ENCODE data around the gene NOL9.

NOL9 gene

DNA sequence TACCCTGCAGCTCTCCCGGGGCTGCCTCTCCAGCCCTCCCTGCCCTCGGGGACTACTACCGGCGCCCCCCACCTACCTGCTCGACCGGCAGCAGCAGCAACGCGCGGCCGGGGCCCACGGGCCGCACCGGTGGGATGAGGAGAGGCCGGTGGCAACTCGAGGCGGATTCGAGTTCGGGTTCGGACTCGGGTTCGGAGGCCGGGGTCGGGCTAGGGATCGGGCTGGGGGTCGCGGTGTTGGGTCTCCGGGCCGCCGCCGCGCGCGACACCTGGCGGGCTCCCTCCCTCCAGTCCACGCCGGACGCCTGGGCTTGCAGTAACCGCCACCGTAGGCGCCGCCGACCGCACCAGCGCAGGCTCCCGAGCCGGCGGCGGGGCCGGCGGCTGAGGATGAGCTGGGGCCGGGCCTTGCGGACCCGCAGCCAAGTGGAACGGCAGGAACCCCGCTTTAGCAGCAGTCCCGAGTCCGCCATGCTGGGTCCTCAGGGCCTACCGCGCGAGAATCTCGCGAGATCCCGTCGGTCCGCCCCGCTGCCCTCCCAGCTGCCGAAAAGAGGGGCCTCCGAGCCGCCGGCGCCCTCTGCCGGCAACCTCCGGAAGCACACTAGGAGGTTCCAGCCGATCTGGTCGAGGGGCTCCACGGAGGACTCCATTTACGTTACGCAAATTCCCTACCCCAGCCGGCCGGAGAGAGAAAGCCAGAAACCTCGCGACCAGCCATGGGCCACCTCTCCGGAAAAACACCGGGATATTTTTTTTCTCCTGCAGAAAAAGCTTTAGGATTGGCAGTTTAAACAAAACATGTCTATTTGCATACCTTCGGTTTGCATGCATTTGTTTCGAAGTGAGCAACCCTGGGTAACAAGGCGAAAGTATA lies at the start of gene NOL9:
Gene NOL9, minus strand, starts transcription at position 483 of the 876 bp plus-strand sequence. Its CDS starts 11 bp downstream, at position 472.
- no peak for TF ChIP-seq SUZ12 (IDR thresholded peaks at IDR 0.05; ENCODE audit: extremely low read depth, insufficient read depth, insufficient read length)
- TF ChIP-seq YY1 (IDR thresholded peaks at IDR 0.05; ENCODE audit: insufficient read depth, insufficient read length): peak; percentile 59
- no peak for TF ChIP-seq ZNF274 (IDR thresholded peaks at IDR 0.05; ENCODE audit: low read depth, low read length)
- Histone ChIP-seq H3K9ac (ENCODE audit: insufficient read length, low read depth) (peak within 1 kb of the TSS; percentile 90), H3K36me3 (ENCODE audit: insufficient read depth, insufficient read length, low read length) (peaks cover 17% of the 10 kb centered on the region), H3K4me1 (ENCODE audit: insufficient read depth, insufficient read length) (no peaks in the 10 kb centered on the region), H3K27me3 (ENCODE audit: insufficient read depth, insufficient read length) (no peaks in the 10 kb centered on the region), H3K9me3 (ENCODE audit: insufficient read depth, low read length) (no peaks in the 10 kb centered on the region), H3K4me3 (ENCODE audit: insufficient read length, low read depth) (peak within 1 kb of the TSS; percentile 93)
- DNase-seq (ENCODE audit: low read depth, low spot score): peak; percentile 81

- peak overlapping the region; percentile 45 for H3K4me3 ChIP-seq (ENCODE audit: insufficient read length, low read depth)
- H3K27me3 ChIP-seq (ENCODE audit: insufficient read depth, insufficient read length): no peaks in the 10 kb centered on the region
- peaks cover 6% of the 10 kb centered on the region for H3K4me1 ChIP-seq (ENCODE audit: insufficient read depth, insufficient read length)
- no peak for TF ChIP-seq SUZ12 (IDR thresholded peaks at IDR 0.05; ENCODE audit: extremely low read depth, insufficient read depth, insufficient read length)
- no peak for TF ChIP-seq ZNF274 (IDR thresholded peaks at IDR 0.05; ENCODE audit: low read depth, low read length)
- no peak for TF ChIP-seq YY1 (IDR thresholded peaks at IDR 0.05; ENCODE audit: insufficient read depth, insufficient read length)
- H3K36me3 ChIP-seq (ENCODE audit: insufficient read depth, insufficient read length, low read length): peaks cover 24% of the 10 kb centered on the region
- no peak for DNase-seq (ENCODE audit: low read depth, low spot score)
- peak overlapping the region; percentile 85 for H3K9ac ChIP-seq (ENCODE audit: insufficient read length, low read depth)
- H3K9me3 ChIP-seq (ENCODE audit: insufficient read depth, low read length): no peaks in the 10 kb centered on the region
Measured at GRCh38 chr1:6603238-6603914, 49.1 kb upstream of the NOL9 start.

DNA sequence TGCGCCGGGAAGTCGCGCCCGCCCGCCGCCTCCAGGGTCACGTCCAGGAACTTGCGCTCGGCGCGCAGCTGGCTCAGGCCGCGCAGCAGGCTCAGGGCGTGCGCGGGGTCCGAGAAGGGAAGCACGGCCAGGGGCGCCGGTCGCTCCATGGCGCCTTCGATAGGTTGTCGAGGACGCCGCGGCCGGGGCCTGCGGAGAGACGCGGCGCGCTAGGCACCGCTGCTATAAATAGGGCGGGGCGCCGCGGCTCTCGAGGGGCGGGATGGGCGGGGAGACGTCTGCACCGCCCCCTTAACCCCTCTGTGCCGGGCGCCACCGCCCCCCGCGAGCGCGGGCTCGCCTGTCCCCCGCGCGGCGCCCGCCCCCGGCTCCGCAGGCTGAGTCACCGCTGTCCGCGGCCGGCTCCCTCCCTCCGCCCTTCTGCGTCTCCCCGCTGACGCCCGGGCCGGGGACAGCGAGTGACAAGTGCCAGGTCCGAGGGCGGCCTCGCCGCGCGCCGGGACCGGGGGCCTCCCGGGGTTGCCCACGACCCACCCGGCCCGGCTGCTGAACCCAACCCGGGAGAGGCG lies 48.4 kb upstream of the NOL9 start, which contains the start of gene KLHL21:
Gene KLHL21, minus strand, starts transcription at position 201 of the 569 bp plus-strand sequence. Its CDS starts 52 bp downstream, at position 149.
- no peak for DNase-seq (ENCODE audit: low read depth, low spot score)
- no peaks in the 10 kb centered on the region for H3K27me3 ChIP-seq (ENCODE audit: insufficient read depth, insufficient read length)
- H3K36me3 ChIP-seq (ENCODE audit: insufficient read depth, insufficient read length, low read length): peaks cover 28% of the 10 kb centered on the region
- H3K4me3 ChIP-seq (ENCODE audit: insufficient read length, low read depth): peak within 1 kb of the TSS; percentile 99
- peak within 1 kb of the TSS; percentile 96 for H3K9ac ChIP-seq (ENCODE audit: insufficient read length, low read depth)
- TF ChIP-seq YY1 (IDR thresholded peaks at IDR 0.05; ENCODE audit: insufficient read depth, insufficient read length) (no peak), ZNF274 (IDR thresholded peaks at IDR 0.05; ENCODE audit: low read depth, low read length) (no peak), SUZ12 (IDR thresholded peaks at IDR 0.05; ENCODE audit: extremely low read depth, insufficient read depth, insufficient read length) (no peak)
- H3K9me3 ChIP-seq (ENCODE audit: insufficient read depth, low read length): no peaks in the 10 kb centered on the region
- peaks cover 6% of the 10 kb centered on the region for H3K4me1 ChIP-seq (ENCODE audit: insufficient read depth, insufficient read length)

DNA sequence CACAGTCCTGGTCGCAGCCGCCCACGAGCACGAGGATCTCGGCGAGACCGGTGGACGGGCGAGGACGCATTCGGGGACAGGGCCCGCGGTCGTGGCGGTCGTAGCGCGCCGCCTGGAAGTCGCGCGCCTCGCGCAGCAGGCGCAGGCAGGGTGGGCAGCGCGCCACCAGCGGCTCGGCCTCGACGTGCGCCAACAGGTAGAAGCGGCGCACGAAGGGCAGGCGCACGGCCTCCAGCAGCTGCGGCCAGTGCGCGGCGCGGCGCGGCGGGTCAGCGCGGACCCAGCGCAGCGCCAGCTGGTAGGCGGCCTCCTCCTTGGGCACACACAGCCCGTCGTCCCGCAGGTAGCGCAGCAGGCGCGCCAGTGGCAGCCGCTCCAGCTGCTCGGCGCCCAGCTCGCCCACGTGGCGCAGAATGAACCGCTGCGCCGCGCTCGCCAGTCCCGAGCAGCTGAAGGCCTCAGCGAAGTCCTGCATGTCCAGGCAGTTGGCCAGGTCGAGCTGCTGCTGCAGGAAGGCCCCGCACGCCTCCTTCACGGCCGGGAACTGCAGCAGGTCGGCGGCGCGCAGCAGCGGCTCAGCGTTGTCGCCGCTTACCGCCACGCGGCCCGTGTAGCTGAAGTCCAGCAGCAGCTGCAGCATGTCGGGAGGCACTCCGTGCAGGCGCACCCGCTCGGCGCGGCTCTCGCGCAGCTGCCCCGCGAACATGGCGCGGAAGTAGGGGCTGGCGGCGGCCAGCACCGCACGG lies 47.8 kb upstream of the NOL9 start:
- Histone ChIP-seq H3K4me1 (ENCODE audit: insufficient read depth, insufficient read length) (peaks cover 6% of the 10 kb centered on the region), H3K4me3 (ENCODE audit: insufficient read length, low read depth) (peak overlapping the region; percentile 99), H3K9ac (ENCODE audit: insufficient read length, low read depth) (peak overlapping the region; percentile 96), H3K36me3 (ENCODE audit: insufficient read depth, insufficient read length, low read length) (peaks cover 34% of the 10 kb centered on the region), H3K27me3 (ENCODE audit: insufficient read depth, insufficient read length) (no peaks in the 10 kb centered on the region), H3K9me3 (ENCODE audit: insufficient read depth, low read length) (no peaks in the 10 kb centered on the region)
- DNase-seq (ENCODE audit: low read depth, low spot score): no peak
- TF ChIP-seq ZNF274 (IDR thresholded peaks at IDR 0.05; ENCODE audit: low read depth, low read length) (no peak), YY1 (IDR thresholded peaks at IDR 0.05; ENCODE audit: insufficient read depth, insufficient read length) (no peak), SUZ12 (IDR thresholded peaks at IDR 0.05; ENCODE audit: extremely low read depth, insufficient read depth, insufficient read length) (no peak)

GRCh38 chr1:6601049-6601922 lies 47.0 kb upstream of the NOL9 start:
- TF ChIP-seq ZNF274 (IDR thresholded peaks at IDR 0.05; ENCODE audit: low read depth, low read length): no peak
- TF ChIP-seq SUZ12 (IDR thresholded peaks at IDR 0.05; ENCODE audit: extremely low read depth, insufficient read depth, insufficient read length): no peak
- TF ChIP-seq YY1 (IDR thresholded peaks at IDR 0.05; ENCODE audit: insufficient read depth, insufficient read length): no peak
- DNase-seq (ENCODE audit: low read depth, low spot score): no peak
- Histone ChIP-seq H3K9me3 (ENCODE audit: insufficient read depth, low read length) (no peaks in the 10 kb centered on the region), H3K4me3 (ENCODE audit: insufficient read length, low read depth) (peak overlapping the region; percentile 99), H3K9ac (ENCODE audit: insufficient read length, low read depth) (peak overlapping the region; percentile 96), H3K27me3 (ENCODE audit: insufficient read depth, insufficient read length) (no peaks in the 10 kb centered on the region), H3K4me1 (ENCODE audit: insufficient read depth, insufficient read length) (peaks cover 6% of the 10 kb centered on the region), H3K36me3 (ENCODE audit: insufficient read depth, insufficient read length, low read length) (peaks cover 42% of the 10 kb centered on the region)
